H1 (cell line): Measurements from ENCODE around the gene MACROD2. TPM values are rescaled to one million over a fixed set of nuclear protein-coding genes. Genes with fewer than 3 reads are reported as not detected.

Source experiments
- CHD1 ChIP-seq: IDR thresholded peaks from 2 replicates; pipeline ENCODE4 v1.6.1; 2012; ENCODE audit warnings: low read depth, low read length, improper control_type of control experiment
- CHD7 ChIP-seq: fragments of 300-600 bp; sonication (generic); IDR thresholded peaks from 2 replicates; pipeline ENCODE4 v1.7.1; 2012; ENCODE audit warnings: low read length, moderate library complexity, mild to moderate bottlenecking, inconsistent platforms; ENCODE audit not compliant: insufficient replicate concordance
- EGR1 ChIP-seq: IDR thresholded peaks from 2 replicates; pipeline ENCODE4 v1.6.1; 2011; ENCODE audit warnings: low read depth, low read length, borderline replicate concordance
- FOSL1 ChIP-seq: IDR thresholded peaks from 2 replicates; pipeline ENCODE4 v1.6.1; 2011; ENCODE audit warnings: mild to moderate bottlenecking, low read depth, low read length, moderate library complexity; ENCODE audit not compliant: insufficient read depth
- polyA plus RNA-seq, 7 experiments: library from polyadenylated mRNA; depleted of rRNA in 3 of 7; stranded (reverse) in 5 of 7; unstranded in 2 of 7; fragments of >200 nt in 5 of 7; fragments of 200-250 nt in 2 of 7; gene quantifications; 1 replicate in 5 of 7; 2 replicates in 1 of 7; 4 replicates in 1 of 7; pipeline versions ENCODE4 v1.2.1 to v1.2.3, GENCODE V29; 2011 to 2013; ENCODE audit warnings: missing spikeins in 2 of 7, mixed read lengths in 2 of 7
- total RNA-seq: library from RNA; stranded (reverse); fragmentation: NEBNext Ultra II Directional; extraction: Animal tissue kit (Norgen Biotek cat#: 25700); gene quantifications from 2 replicates; pipeline ENCODE4 v1.2.1, GENCODE V29; 2021

Gene MACROD2
- total and polyA plus RNA-seq, 2 of the 8 experiments (the other 6 are each of a cell fraction or from before 2014, with no cell fraction given) = 0.70 to 3.9 TPM

- TF ChIP-seq CHD7 = no peak
- no peak for TF ChIP-seq FOSL1
- TF ChIP-seq EGR1 = no peak
- no peak for TF ChIP-seq CHD1
Measured at GRCh38 chr20:15613530-15613929, 1618.2 kb downstream of the MACROD2 start (continued).
